ENCODE measurements around the gene RNF144A. TPM values are rescaled to one million over a fixed set of nuclear protein-coding genes. Genes with fewer than 3 reads are reported as not detected.

RNF144A gene
- polyA plus RNA-seq, 1 of the 3 experiments (the other 2 are of a cell fraction) = 15.6 TPM

DNA sequence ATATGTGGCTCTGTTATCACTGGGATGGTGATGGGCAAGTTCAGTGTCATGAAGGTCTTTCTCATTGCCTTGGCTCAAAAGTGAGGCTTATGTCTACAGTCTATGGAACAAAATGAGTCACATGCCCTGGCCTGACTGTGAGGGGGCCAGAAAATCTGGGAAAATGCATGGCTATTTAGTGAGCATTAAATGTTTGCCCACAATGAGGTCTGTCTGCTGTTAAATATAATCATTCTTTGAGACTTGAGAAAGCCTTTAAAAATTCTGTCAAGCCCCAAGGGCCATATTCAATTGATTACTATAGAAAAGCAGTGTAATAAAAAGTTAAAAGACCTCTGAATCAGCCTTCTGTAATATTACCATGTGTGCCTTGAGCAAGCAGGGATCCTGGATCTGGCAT, 5.5 kb upstream of the RNF144A start:
- CTCF ChIA-PET = interaction anchor here (0.6 to 25.9 kb wide), 5 partner anchors 16 to 829 kb away, joined by 3 to 437 read pairs (median 16); no protein-coding TSS in a partner anchor

DNA sequence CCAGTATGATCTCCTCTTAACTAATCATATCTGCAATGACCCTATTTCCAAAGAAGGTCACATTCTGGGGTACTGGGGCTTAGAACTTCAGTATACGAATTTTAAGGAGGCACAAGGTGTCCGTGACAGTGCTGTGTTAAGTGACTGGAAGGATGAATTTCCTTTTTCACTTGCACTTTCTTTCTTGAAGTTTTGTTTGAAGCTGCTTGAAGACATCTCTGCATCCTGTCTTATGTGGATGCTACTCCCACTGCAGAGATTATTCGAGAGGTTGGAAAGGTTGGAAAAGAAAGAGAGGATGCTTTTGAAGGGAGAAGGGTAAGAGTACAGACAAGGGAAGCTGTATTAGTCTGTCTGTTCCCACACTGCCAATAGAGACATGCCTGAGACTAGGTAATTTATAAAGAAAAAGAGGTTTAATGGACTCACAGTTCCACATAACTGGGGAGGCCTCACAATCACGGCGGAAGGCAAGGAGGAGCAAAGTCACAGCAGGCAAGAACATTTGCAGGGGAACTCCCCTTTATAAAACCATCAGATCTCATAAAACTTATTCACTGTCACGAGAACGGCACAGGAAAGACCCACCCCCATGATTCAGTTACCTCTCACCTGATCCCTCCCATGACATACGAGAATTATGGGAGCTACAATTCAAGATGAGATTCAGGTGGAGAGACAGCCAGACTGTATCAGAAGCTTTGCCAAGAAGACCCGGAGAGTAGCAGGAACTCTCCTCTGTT, 3.6 kb upstream of the RNF144A start:
- H3K4me2 ChIP-seq = no peak overlapping the region
- no peak for DNase-seq
- no peak overlapping the region for H3K4me3 ChIP-seq (ENCODE audit: low read depth in 2 of 2, low read length in 1 of 2)
- H3K27ac ChIP-seq (ENCODE audit: low read depth in 2 of 2, low read length in 1 of 2) = no peak overlapping the region
- no peak overlapping the region for H3K9ac ChIP-seq
- ChIA-PET POLR2A (no interaction called here), CTCF (interaction anchor here (2.4 to 25.9 kb wide), 6 partner anchors 16 to 184 kb away, joined by 7 to 437 read pairs (median 26); no protein-coding TSS in a partner anchor)
- H3F3A ChIP-seq (replicated peaks; ENCODE audit: insufficient read depth) = peaks cover 27% of the 10 kb centered on the region
- no peaks in the 10 kb centered on the region for H3K9me3 ChIP-seq
- WGBS (ENCODE audit: low lambda C conversion rate) = 86% methylated on average over 9 of the region's 9 CpGs
- H3K79me2 ChIP-seq (ENCODE audit: insufficient read depth) = peaks cover 6% of the 10 kb centered on the region; the same call in 1 of the 2 replicates
- H3K36me3 ChIP-seq (replicated peaks in 1 of 2; ENCODE audit: control insufficient read depth in 1 of 2, insufficient read depth in 2 of 2, low read length in 1 of 2) = no peaks in the 10 kb centered on the region
- no peaks in the 10 kb centered on the region for H3K9me2 ChIP-seq
- peaks cover 0 to 5% of the 10 kb centered on the region in 2 experiments; a peak in 2 of 4 replicates for H3K4me1 ChIP-seq (ENCODE audit: control insufficient read depth in 1 of 2, insufficient read depth in 2 of 2, low read depth in 1 of 2, low read length in 1 of 2)
- H4K20me1 ChIP-seq (ENCODE audit: insufficient read depth) = no peaks in the 10 kb centered on the region
- no peaks in the 10 kb centered on the region for H3K27me3 ChIP-seq (ENCODE audit: insufficient read depth)
- no peak overlapping the region for H2AFZ ChIP-seq (ENCODE audit: low read depth)
- no peak for TF ChIP-seq EP300 (IDR thresholded peaks at IDR 0.05; ENCODE audit: borderline replicate concordance in 1 of 2, low read depth in 1 of 2, low read length in 1 of 2)
- TF ChIP-seq MXI1 (IDR thresholded peaks at IDR 0.05; ENCODE audit: low read depth, low read length) = no peak
- TF ChIP-seq GABPA (IDR thresholded peaks at IDR 0.05; ENCODE audit: low read depth) = no peak
- TF ChIP-seq, protein P1, sequence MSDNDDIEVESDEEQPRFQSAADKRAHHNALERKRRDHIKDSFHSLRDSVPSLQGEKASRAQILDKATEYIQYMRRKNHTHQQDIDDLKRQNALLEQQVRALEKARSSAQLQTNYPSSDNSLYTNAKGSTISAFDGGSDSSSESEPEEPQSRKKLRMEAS (IDR thresholded peaks at IDR 0.05; ENCODE audit: low read depth) = no peak
- TF ChIP-seq, protein P2, sequence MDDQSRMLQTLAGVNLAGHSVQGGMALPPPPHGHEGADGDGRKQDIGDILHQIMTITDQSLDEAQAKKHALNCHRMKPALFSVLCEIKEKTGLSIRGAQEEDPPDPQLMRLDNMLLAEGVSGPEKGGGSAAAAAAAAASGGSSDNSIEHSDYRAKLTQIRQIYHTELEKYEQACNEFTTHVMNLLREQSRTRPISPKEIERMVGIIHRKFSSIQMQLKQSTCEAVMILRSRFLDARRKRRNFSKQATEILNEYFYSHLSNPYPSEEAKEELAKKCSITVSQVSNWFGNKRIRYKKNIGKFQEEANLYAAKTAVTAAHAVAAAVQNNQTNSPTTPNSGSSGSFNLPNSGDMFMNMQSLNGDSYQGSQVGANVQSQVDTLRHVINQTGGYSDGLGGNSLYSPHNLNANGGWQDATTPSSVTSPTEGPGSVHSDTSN (IDR thresholded peaks at IDR 0.05) = no peak
- TF ChIP-seq NRF1 (IDR thresholded peaks at IDR 0.05; ENCODE audit: low read depth, low read length) = no peak
- TF ChIP-seq FOSL2 (IDR thresholded peaks at IDR 0.05; ENCODE audit: borderline replicate concordance, low read depth) = no peak
- TF ChIP-seq TEAD4 (IDR thresholded peaks at IDR 0.05; ENCODE audit: borderline replicate concordance, insufficient read depth) = no peak
- TF ChIP-seq CHD2 (IDR thresholded peaks at IDR 0.05; ENCODE audit: low read length, partially characterized antibody) = no peak
- no peak for TF ChIP-seq SIN3A (IDR thresholded peaks at IDR 0.05; ENCODE audit: borderline replicate concordance, low read depth, low read length)
- no peak for TF ChIP-seq TAF1 (IDR thresholded peaks at IDR 0.05; ENCODE audit: borderline replicate concordance, low read depth, low read length)

More for the DNA sequence above, 5.5 kb upstream of the RNF144A start:
- no peaks in the 10 kb centered on the region for H4K20me1 ChIP-seq (ENCODE audit: insufficient read depth)
- peaks cover 26% of the 10 kb centered on the region for H3F3A ChIP-seq (replicated peaks; ENCODE audit: insufficient read depth)
- POLR2A ChIA-PET = no interaction called here
- TF ChIP-seq JUND (IDR thresholded peaks at IDR 0.05) (no peak), RAD21 (IDR thresholded peaks at IDR 0.05; ENCODE audit: low read length) (no peak), NFIC (IDR thresholded peaks at IDR 0.05; ENCODE audit: borderline replicate concordance) (no peak), SMC3 (IDR thresholded peaks at IDR 0.05; ENCODE audit: low read depth, low read length) (no peak), TEAD4 (IDR thresholded peaks at IDR 0.05; ENCODE audit: borderline replicate concordance, insufficient read depth) (no peak), EP300 (IDR thresholded peaks at IDR 0.05; ENCODE audit: borderline replicate concordance in 1 of 2, low read depth in 1 of 2, low read length in 1 of 2) (no peak), ELF1 (IDR thresholded peaks at IDR 0.05) (no peak), FOXJ3 (CRISPR knock-in tag; IDR thresholded peaks at IDR 0.05) (no peak), RFX5 (IDR thresholded peaks at IDR 0.05; ENCODE audit: low read length) (no peak), RCOR1 (IDR thresholded peaks at IDR 0.05; ENCODE audit: low read length) (no peak)
- TF ChIP-seq, protein P3, sequence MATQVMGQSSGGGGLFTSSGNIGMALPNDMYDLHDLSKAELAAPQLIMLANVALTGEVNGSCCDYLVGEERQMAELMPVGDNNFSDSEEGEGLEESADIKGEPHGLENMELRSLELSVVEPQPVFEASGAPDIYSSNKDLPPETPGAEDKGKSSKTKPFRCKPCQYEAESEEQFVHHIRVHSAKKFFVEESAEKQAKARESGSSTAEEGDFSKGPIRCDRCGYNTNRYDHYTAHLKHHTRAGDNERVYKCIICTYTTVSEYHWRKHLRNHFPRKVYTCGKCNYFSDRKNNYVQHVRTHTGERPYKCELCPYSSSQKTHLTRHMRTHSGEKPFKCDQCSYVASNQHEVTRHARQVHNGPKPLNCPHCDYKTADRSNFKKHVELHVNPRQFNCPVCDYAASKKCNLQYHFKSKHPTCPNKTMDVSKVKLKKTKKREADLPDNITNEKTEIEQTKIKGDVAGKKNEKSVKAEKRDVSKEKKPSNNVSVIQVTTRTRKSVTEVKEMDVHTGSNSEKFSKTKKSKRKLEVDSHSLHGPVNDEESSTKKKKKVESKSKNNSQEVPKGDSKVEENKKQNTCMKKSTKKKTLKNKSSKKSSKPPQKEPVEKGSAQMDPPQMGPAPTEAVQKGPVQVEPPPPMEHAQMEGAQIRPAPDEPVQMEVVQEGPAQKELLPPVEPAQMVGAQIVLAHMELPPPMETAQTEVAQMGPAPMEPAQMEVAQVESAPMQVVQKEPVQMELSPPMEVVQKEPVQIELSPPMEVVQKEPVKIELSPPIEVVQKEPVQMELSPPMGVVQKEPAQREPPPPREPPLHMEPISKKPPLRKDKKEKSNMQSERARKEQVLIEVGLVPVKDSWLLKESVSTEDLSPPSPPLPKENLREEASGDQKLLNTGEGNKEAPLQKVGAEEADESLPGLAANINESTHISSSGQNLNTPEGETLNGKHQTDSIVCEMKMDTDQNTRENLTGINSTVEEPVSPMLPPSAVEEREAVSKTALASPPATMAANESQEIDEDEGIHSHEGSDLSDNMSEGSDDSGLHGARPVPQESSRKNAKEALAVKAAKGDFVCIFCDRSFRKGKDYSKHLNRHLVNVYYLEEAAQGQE (IDR thresholded peaks at IDR 0.05; ENCODE audit: low read depth, low read length) = no peak
- TF ChIP-seq, protein P4, sequence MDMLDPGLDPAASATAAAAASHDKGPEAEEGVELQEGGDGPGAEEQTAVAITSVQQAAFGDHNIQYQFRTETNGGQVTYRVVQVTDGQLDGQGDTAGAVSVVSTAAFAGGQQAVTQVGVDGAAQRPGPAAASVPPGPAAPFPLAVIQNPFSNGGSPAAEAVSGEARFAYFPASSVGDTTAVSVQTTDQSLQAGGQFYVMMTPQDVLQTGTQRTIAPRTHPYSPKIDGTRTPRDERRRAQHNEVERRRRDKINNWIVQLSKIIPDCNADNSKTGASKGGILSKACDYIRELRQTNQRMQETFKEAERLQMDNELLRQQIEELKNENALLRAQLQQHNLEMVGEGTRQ (IDR thresholded peaks at IDR 0.05; ENCODE audit: borderline replicate concordance, low read depth, low read length) = no peak
- TF ChIP-seq, protein P1 (IDR thresholded peaks at IDR 0.05; ENCODE audit: low read depth) = no peak
- DNase-seq = no peak
- H3K9me3 ChIP-seq = no peaks in the 10 kb centered on the region
- H3K27ac ChIP-seq (ENCODE audit: low read depth in 2 of 2, low read length in 1 of 2) = no peak overlapping the region
- no peaks in the 10 kb centered on the region for H3K27me3 ChIP-seq (ENCODE audit: insufficient read depth)
- H3K9me2 ChIP-seq = no peaks in the 10 kb centered on the region
- H3K4me2 ChIP-seq = no peak overlapping the region
- no peak overlapping the region for H3K9ac ChIP-seq
- peaks cover 0 to 1% of the 10 kb centered on the region in 2 experiments; a peak in 2 of 4 replicates for H3K4me1 ChIP-seq (ENCODE audit: control insufficient read depth in 1 of 2, insufficient read depth in 2 of 2, low read depth in 1 of 2, low read length in 1 of 2)
- no peaks in the 10 kb centered on the region for H3K79me2 ChIP-seq (ENCODE audit: insufficient read depth)
- H3K36me3 ChIP-seq (replicated peaks in 1 of 2; ENCODE audit: control insufficient read depth in 1 of 2, insufficient read depth in 2 of 2, low read length in 1 of 2) = no peaks in the 10 kb centered on the region
- no peak overlapping the region for H2AFZ ChIP-seq (ENCODE audit: low read depth)
- no peak overlapping the region for H3K4me3 ChIP-seq (ENCODE audit: low read depth in 2 of 2, low read length in 1 of 2)
